Type B pancreatic cell (in vitro differentiated cells): ENCODE measurements around the gene MCOLN2. TPM values are rescaled to one million over a fixed set of nuclear protein-coding genes. Genes with fewer than 3 reads are reported as not detected.
"Not testable (repeated sequence)": the region's sequence is repeated elsewhere in the genome, so short reads cannot be mapped to it uniquely, and the experiment has no call there.

Experiments
- DNase-seq: peaks from one replicate; pipeline ENCODE4 v3.0.0; 2021; ENCODE audit warnings: mixed read lengths; ENCODE audit not compliant: unreplicated experiment; ENCODE audit errors: extremely low spot score
- H3K27ac Mint-ChIP-seq: 2 replicates; pipeline ENCODE4 v1.8.0; 2021; ENCODE audit warnings: mild to moderate bottlenecking, mixed read lengths
- H3K27me3 Mint-ChIP-seq: 2 replicates; pipeline ENCODE4 v1.8.0; 2021; ENCODE audit warnings: mixed read lengths
- H3K36me3 Mint-ChIP-seq: 2 replicates; pipeline ENCODE4 v1.8.0; 2021; ENCODE audit warnings: mixed read lengths
- H3K4me1 Mint-ChIP-seq: one replicate; pipeline ENCODE4 v1.8.0; 2021; ENCODE audit warnings: mixed read lengths; ENCODE audit not compliant: unreplicated experiment
- H3K4me3 Mint-ChIP-seq: 2 replicates; pipeline ENCODE4 v1.8.0; 2021; ENCODE audit warnings: mild to moderate bottlenecking, mixed read lengths
- H3K9me3 Mint-ChIP-seq: 2 replicates; pipeline ENCODE4 v1.8.0; 2021; ENCODE audit warnings: mixed read lengths
- total RNA-seq: library from RNA; stranded (reverse); gene quantifications from 2 replicates; pipeline ENCODE4 v1.2.1, GENCODE V29; 2021; ENCODE audit warnings: low replicate concordance
- TF ChIP-seq, protein P1 (sequence below): fragments of 200-600 bp; sonication (generic); conservative IDR thresholded peaks from 2 replicates; pipeline ENCODE4 v1.5.0; 2021; ENCODE audit warnings: antibody characterized with exemption, mild to moderate bottlenecking

Gene MCOLN2
- total RNA-seq, 1 donor from 2014 or later = 0.19 TPM

DNA sequence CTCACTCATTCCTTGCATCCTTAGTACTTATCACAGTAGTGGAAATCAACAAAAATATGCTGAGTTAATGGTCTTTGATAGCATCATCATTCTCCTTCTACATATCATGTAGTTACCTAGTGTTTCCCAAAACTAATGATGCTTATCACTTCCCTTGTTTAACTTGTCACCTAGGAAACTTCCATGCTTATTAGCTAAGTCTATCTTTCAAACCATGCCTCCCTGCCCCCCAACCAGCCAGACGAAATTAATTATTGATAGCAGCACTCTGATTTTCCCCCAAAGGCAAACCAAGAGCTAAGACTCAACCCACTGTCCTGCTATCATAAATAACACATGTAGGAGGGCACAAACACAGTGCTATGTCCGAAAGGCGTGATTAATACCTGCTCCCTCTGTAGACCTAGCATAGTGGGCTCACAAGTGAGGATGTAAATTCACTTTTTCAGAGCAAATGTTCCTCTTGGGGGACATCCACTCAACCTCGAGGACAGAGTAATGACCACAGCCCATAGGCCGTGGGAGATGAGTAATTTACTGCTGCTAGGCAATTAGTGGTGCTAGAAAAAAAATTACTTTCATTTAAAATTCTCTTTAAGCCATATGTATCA is 78.1 kb downstream of the MCOLN2 start:
- H3K4me1 Mint-ChIP-seq = peaks cover 11% of the 10 kb centered on the region
- H3K27me3 Mint-ChIP-seq = no peaks in the 10 kb centered on the region
- no peak overlapping the region for H3K4me3 Mint-ChIP-seq
- H3K9me3 Mint-ChIP-seq = no peaks in the 10 kb centered on the region
- TF ChIP-seq, protein P1, sequence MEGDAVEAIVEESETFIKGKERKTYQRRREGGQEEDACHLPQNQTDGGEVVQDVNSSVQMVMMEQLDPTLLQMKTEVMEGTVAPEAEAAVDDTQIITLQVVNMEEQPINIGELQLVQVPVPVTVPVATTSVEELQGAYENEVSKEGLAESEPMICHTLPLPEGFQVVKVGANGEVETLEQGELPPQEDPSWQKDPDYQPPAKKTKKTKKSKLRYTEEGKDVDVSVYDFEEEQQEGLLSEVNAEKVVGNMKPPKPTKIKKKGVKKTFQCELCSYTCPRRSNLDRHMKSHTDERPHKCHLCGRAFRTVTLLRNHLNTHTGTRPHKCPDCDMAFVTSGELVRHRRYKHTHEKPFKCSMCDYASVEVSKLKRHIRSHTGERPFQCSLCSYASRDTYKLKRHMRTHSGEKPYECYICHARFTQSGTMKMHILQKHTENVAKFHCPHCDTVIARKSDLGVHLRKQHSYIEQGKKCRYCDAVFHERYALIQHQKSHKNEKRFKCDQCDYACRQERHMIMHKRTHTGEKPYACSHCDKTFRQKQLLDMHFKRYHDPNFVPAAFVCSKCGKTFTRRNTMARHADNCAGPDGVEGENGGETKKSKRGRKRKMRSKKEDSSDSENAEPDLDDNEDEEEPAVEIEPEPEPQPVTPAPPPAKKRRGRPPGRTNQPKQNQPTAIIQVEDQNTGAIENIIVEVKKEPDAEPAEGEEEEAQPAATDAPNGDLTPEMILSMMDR = no peak
- DNase-seq = no peak
- no peak overlapping the region for H3K27ac Mint-ChIP-seq
- H3K36me3 Mint-ChIP-seq = no peaks in the 10 kb centered on the region

DNA sequence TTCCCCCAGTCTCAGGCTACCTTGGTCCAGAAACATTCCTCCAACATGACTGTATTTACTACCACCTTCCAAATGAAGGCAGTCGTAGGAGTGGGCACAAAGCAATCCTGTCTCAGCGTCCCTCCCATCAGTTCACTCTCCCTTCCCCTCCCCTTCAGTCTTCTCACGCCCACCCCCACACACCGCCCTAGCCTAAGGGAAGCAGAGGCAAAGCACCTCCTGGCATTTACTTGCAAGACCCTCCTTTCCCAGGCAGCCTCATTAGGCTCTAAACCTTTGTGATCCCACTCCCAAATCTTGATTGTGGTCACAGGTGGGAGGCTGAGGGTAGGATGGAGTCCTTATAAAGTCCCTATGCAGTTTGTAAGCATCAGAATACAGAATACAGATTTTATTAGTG is 80.0 kb downstream of the MCOLN2 start:
- no peaks in the 10 kb centered on the region for H3K9me3 Mint-ChIP-seq
- H3K36me3 Mint-ChIP-seq = no peaks in the 10 kb centered on the region
- TF ChIP-seq, protein P1 = no peak
- peaks cover 18% of the 10 kb centered on the region for H3K4me1 Mint-ChIP-seq
- DNase-seq = no peak
- H3K27ac Mint-ChIP-seq = no peak overlapping the region
- H3K27me3 Mint-ChIP-seq = no peaks in the 10 kb centered on the region
- no peak overlapping the region for H3K4me3 Mint-ChIP-seq

DNA sequence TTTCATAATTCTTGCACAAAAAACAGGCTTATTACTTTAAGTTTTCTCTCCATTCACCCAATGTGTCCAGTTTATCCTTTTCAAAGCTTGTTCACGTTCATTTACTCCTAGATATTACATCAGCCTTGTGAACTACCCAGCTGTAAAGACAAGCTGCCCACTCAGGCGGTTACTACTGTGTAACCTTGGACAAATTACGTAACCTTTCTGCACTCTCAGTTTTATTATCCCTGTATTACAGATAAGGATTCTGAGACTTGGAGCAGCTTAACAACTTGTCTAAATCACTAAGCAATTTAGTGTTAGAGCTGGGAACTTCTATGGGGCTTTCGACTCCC is 83.4 kb downstream of the MCOLN2 start:
- DNase-seq = no peak
- no peaks in the 10 kb centered on the region for H3K9me3 Mint-ChIP-seq
- H3K4me3 Mint-ChIP-seq = no peak overlapping the region
- H3K27ac Mint-ChIP-seq = no peak overlapping the region
- peaks cover 8% of the 10 kb centered on the region for H3K4me1 Mint-ChIP-seq
- H3K27me3 Mint-ChIP-seq = no peaks in the 10 kb centered on the region
- no peaks in the 10 kb centered on the region for H3K36me3 Mint-ChIP-seq
- TF ChIP-seq, protein P1 = no peak

DNA sequence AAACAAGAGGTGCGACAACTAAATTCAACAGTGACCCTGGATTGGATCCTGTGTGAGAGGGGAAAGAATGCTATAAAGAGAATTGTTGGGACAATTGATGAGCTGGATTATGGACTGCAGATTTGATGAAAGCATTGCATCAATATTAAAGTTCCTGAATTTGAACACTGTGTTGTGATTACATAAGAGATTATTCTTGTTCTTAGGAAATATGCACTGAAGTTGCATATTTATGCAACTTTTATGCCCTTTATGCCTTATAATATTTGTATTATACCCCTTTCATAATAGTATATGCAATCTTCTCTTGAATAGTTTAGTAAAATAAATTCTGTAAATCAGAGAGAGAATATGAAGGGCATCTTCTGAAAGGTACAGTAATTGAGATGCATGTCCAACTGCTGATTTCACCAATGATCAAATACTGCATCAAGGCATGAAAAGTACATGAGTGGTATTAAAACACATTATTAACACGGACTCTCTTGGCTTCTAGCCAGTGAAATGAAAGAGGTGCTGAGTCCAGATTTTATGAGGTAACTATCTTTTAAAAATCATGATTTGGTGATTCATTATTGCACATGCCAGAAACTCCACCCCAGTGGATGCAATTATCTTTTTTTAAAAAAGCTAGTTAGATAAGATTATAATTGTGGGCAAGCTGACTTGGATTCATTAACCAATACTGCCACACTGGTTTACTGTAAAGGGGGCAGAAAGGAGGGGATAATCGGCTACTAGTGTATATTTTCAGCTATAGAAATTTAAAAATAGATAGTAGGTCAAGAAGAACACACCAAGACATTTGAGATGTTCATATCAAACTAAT is 84.0 kb downstream of the MCOLN2 start:
- H3K9me3 Mint-ChIP-seq = no peaks in the 10 kb centered on the region
- H3K4me1 Mint-ChIP-seq = peaks cover 8% of the 10 kb centered on the region
- no peaks in the 10 kb centered on the region for H3K27me3 Mint-ChIP-seq
- no peak overlapping the region for H3K27ac Mint-ChIP-seq
- H3K36me3 Mint-ChIP-seq = no peaks in the 10 kb centered on the region
- no peak for DNase-seq
- no peak overlapping the region for H3K4me3 Mint-ChIP-seq
- TF ChIP-seq, protein P1 = no peak

DNA sequence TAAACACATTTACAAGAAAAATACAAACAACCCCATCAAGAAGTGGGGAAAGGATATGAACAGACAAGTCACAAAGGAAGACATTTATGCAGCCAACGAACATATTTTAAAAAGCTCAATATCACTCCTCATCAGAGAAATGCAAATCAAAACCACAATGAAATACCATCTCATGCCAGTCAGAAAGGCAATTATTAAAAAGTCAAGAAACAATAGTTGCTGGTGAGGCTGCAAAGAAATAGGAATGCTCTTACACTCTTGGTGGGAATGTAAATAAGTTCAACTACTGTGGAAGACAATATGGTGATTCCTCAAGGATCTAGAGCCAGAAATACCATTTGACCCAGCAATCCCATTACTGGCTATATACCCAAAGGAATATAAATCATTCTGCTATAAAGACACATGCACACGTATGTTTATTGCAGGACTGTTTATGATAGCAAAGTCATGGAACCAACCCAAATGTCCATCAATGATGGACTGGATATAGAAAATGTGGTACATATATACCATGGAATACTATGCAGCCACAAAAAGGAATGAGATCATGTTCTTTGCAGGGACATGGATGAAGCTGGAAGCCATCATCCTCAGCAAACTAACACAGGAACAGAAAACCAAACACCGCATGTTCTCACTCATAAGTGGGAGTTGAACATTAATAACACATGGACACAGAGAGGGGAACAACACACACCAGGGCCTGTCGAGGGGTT is 88.0 kb downstream of the MCOLN2 start:
- H3K27me3 Mint-ChIP-seq, H3K36me3 Mint-ChIP-seq, DNase-seq, H3K27ac Mint-ChIP-seq, H3K9me3 Mint-ChIP-seq, H3K4me1 Mint-ChIP-seq, H3K4me3 Mint-ChIP-seq: not testable (repeated sequence)
